Measurements from ENCODE around the gene BCLAF1.
"Not testable (repeated sequence)": the region's sequence is repeated elsewhere in the genome, so short reads cannot be mapped to it uniquely, and the experiment has no call there.

BCLAF1 gene

GRCh38 chr6:136312975-136313374, 23.3 kb upstream of the BCLAF1 start:
- no peak for DNase-seq (ENCODE audit: low read depth in 2 of 3, low spot score in 2 of 3)

- no peak for DNase-seq (ENCODE audit: low read depth in 2 of 3, low spot score in 2 of 3)
Observed at GRCh38 chr6:136309729-136310311, 20.2 kb upstream of the BCLAF1 start.

- DNase-seq (ENCODE audit: low read depth in 2 of 3, low spot score in 2 of 3): no peak
Observed at GRCh38 chr6:136309171-136309570, 19.5 kb upstream of the BCLAF1 start.

- DNase-seq (ENCODE audit: low read depth in 2 of 3, low spot score in 2 of 3): not testable (repeated sequence)
Observed at GRCh38 chr6:136308469-136308868, 18.8 kb upstream of the BCLAF1 start.

- DNase-seq (ENCODE audit: low read depth in 2 of 3, low spot score in 2 of 3): no peak
Observed at GRCh38 chr6:136307351-136307750, 17.7 kb upstream of the BCLAF1 start.

- no peak for DNase-seq (ENCODE audit: low read depth in 2 of 3, low spot score in 2 of 3)
Observed at GRCh38 chr6:136306466-136306865, 16.8 kb upstream of the BCLAF1 start.

- no peak for DNase-seq (ENCODE audit: low read depth in 2 of 3, low spot score in 2 of 3)
Observed at GRCh38 chr6:136304410-136304809, 14.8 kb upstream of the BCLAF1 start.

- DNase-seq (ENCODE audit: low read depth in 2 of 3, low spot score in 2 of 3): no peak
Observed at GRCh38 chr6:136303516-136303915, 13.9 kb upstream of the BCLAF1 start.

GRCh38 chr6:136294621-136295020, 5.0 kb upstream of the BCLAF1 start:
- DNase-seq (ENCODE audit: low read depth in 2 of 3, low spot score in 2 of 3): no peak

- DNase-seq (ENCODE audit: low read depth in 2 of 3, low spot score in 2 of 3): peak; percentile 24 to 44 (median 32)
Observed at GRCh38 chr6:136290410-136291010, 864 bp upstream of the BCLAF1 start.

GRCh38 chr6:136289327-136289578, 393 bp downstream of the BCLAF1 start:
- DNase-seq (ENCODE audit: low read depth in 2 of 3, low spot score in 2 of 3): peak; percentile 79 to 84 (median 81)

- DNase-seq (ENCODE audit: low read depth in 2 of 3, low spot score in 2 of 3): peak; percentile 29 to 60 (median 57)
Observed at GRCh38 chr6:136288566-136289326, 900 bp downstream of the BCLAF1 start.

GRCh38 chr6:136284909-136285308, 4.7 kb downstream of the BCLAF1 start:
- no peak for DNase-seq (ENCODE audit: low read depth in 2 of 3, low spot score in 2 of 3)

GRCh38 chr6:136282906-136283305, 6.7 kb downstream of the BCLAF1 start:
- no peak for DNase-seq (ENCODE audit: low read depth in 2 of 3, low spot score in 2 of 3)

- no peak for DNase-seq (ENCODE audit: low read depth in 2 of 3, low spot score in 2 of 3)
Observed at GRCh38 chr6:136280032-136280609, 9.5 kb downstream of the BCLAF1 start.

GRCh38 chr6:136274062-136274461, 15.6 kb downstream of the BCLAF1 start:
- DNase-seq (ENCODE audit: low read depth in 2 of 3, low spot score in 2 of 3): no peak

GRCh38 chr6:136265101-136265500, 24.5 kb downstream of the BCLAF1 start:
- DNase-seq (ENCODE audit: low read depth in 2 of 3, low spot score in 2 of 3): no peak

- no peak for DNase-seq (ENCODE audit: low read depth in 2 of 3, low spot score in 2 of 3)
Observed at GRCh38 chr6:136262940-136263339, 26.7 kb downstream of the BCLAF1 start.

GRCh38 chr6:136254851-136255466, 34.7 kb downstream of the BCLAF1 start:
- no peak for DNase-seq (ENCODE audit: low read depth in 2 of 3, low spot score in 2 of 3)

GRCh38 chr6:136253734-136254133, 35.9 kb downstream of the BCLAF1 start:
- DNase-seq (ENCODE audit: low read depth in 2 of 3, low spot score in 2 of 3): no peak

- DNase-seq (ENCODE audit: low read depth in 2 of 3, low spot score in 2 of 3): no peak
Observed at GRCh38 chr6:136252441-136252840, 37.2 kb downstream of the BCLAF1 start.

GRCh38 chr6:136251394-136251793, 38.3 kb downstream of the BCLAF1 start:
- no peak for DNase-seq (ENCODE audit: low read depth in 2 of 3, low spot score in 2 of 3)
